Astrocyte (in vitro differentiated cells and primary cell): ENCODE measurements around the gene NAV2.

Experiments
- CTCF ChIP-seq: IDR thresholded peaks from 2 replicates; pipeline ENCODE4 v1.5.1; 2011; ENCODE audit warnings: low read depth, mild to moderate bottlenecking, inconsistent platforms, low read length, moderate library complexity; ENCODE audit not compliant: insufficient read depth
- EZH2 ChIP-seq: IDR thresholded peaks from 2 replicates; pipeline ENCODE4 v1.6.1; 2012; ENCODE audit warnings: mild to moderate bottlenecking, low read length, inconsistent platforms; ENCODE audit not compliant: insufficient read depth

DNA sequence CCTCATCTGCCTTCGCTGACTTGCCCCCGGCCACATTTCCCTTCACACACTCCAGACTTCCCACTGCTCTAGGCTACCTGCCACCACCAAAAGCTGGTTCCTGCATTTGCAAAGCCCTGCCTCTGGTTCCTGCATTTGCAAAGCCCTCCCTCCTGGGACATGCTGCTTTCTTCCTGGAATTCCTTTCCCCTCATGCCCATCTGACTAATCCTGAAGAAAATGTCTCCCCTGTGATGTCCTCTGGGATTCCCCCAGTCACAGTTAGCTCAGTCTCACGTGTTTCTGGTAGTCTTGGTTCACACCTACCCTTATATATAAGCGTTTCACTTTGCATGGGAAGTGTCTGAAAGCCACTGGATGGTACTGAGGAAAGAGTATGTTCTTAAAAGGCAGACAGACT is 240.7 kb downstream of the NAV2 start:
- no peak for TF ChIP-seq CTCF
- no peak for TF ChIP-seq EZH2
